SJSA1 (cell line): Measurements from ENCODE around the gene POC1A. TPM values are rescaled to one million over a fixed set of nuclear protein-coding genes. Genes with fewer than 3 reads are reported as not detected.
A peak's percentile ranks its signal among the peaks of the same experiment; 100 is the strongest.

ENCODE experiments used
- DNase-seq, 2 experiments: peaks; one replicate each; pipeline ENCODE4 v3.0.0-alpha.2; 2015 to 2020; ENCODE audit warnings: low spot score in 2 of 2, low read depth in 1 of 2
- H3K27ac ChIP-seq: fragments of 250-450 bp; sonication (Bioruptor Pico); 2 replicates; pipeline ENCODE4 v1.5.1; 2020; ENCODE audit warnings: mild to moderate bottlenecking, moderate library complexity
- H3K27me3 ChIP-seq: fragments of 250-450 bp; sonication (Bioruptor Pico); replicated peaks from 2 replicates; pipeline ENCODE4 v1.5.1; 2020; ENCODE audit warnings: mild to moderate bottlenecking, moderate library complexity
- H3K36me3 ChIP-seq: fragments of 250-450 bp; sonication (Bioruptor Pico); 2 replicates; pipeline ENCODE4 v1.5.1; 2020; ENCODE audit warnings: mild to moderate bottlenecking
- H3K4me1 ChIP-seq: fragments of 250-450 bp; sonication (Bioruptor Pico); replicated peaks from 2 replicates; pipeline ENCODE4 v1.6.1; 2021; ENCODE audit warnings: mild to moderate bottlenecking
- H3K4me3 ChIP-seq: fragments of 250-450 bp; sonication (Bioruptor Pico); 2 replicates; pipeline ENCODE4 v1.5.1; 2020; ENCODE audit warnings: mild to moderate bottlenecking
- H3K9me3 ChIP-seq: fragments of 250-450 bp; sonication (Bioruptor Pico); replicated peaks from 2 replicates; pipeline ENCODE4 v1.5.1; 2020; ENCODE audit warnings: mild to moderate bottlenecking
- total RNA-seq: library from RNA; depleted of rRNA; stranded (reverse); fragments of >200 nt; shearing (Covaris generic); gene quantifications from 2 replicates; pipeline ENCODE4 v1.2.3, GENCODE V29; 2014

Gene POC1A
- total RNA-seq, 1 experiment from 2014 or later = 14.2 TPM

DNA sequence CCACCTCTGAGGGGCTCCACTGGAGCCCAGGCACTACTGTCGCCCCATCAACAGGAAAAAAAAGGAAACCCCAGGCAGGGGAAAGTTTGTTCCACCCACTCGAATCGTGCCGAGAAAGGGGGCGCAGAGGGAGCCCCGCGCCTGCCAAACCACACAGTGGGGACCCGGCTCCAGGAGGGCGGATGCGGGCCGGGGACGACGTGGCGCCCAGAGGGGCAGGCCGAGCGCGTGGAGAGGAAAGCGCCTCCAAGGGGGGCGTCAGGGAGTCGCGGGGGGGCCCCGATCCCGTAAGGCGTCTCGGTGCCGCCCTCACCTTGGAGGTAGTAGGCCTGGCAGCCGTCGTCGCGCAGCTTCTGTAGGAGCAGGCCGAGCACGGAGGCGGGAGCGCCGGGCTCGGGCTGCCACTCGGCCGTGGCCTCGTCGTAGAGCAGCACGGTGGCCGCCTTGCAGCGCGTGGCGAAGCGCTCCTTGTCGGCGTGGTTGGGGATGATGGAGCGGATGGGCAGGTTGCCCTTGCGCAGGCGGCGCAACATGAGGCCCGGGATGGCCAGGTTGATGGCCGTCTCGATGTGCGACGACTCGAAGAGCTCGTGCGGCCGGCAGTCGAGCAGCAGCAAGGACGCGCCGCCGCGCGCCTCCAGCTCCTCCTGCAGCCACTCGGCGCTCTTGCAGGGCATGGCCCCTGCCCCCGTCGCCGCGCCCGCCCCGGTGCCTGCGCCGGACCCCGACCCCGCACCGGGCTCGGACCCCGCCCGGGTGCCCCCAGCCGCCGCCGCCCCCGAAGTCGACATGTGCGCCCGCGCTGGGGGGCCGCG is 98.5 kb downstream of the POC1A start:
- Histone ChIP-seq H3K27ac (peak overlapping the region; percentile 33), H3K36me3 (peaks cover 42% of the 10 kb centered on the region), H3K9me3 (no peaks in the 10 kb centered on the region), H3K4me3 (peak overlapping the region; percentile 79), H3K27me3 (no peaks in the 10 kb centered on the region), H3K4me1 (peaks cover 49% of the 10 kb centered on the region)
- DNase-seq = peak in 1 of 2 experiments; percentile 52

DNA sequence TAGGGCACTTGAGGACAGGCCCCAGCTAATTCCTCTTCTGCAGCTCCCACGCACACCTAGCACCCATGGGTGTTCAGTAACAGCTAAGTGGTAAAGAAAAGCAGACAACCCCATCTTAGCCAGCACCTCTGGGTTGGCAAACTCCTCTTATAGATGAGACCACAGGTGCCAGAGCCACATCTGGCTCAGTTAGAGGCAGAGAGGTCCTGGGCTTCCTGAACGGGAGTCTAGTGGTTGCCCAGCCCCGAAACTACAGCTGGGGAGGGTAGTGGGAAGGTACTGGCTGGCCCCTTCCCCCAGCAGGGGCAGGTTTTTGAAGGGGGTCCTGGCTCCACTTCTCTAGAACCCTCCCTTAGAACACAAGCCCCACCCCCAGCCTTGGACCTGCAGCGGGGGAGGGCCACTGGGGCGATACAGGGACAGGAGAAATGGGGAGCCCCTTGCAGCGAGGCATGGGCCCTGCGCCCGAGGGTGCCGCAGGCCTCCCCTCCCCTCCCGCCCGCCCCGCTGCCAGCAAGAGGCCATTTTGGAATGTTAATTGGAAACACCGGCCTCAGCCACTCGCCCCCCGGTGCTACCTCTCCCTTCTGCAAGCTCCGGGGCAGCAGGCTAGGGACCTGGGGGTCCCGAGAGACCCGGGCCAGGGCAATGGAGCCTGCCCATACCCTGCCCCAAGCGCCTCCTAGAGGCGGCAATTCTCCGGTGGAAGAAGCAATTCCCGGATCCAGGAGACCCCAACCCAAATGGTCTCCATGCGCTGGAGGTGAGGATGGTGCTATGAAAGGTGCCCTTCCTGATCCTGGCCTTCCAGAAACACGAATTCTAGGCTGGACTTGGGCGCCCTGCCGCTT is 99.3 kb downstream of the POC1A start:
- H3K4me3 ChIP-seq = peak overlapping the region; percentile 79
- no peaks in the 10 kb centered on the region for H3K9me3 ChIP-seq
- peak overlapping the region; percentile 33 for H3K27ac ChIP-seq
- H3K36me3 ChIP-seq = peaks cover 49% of the 10 kb centered on the region
- DNase-seq = no peak
- peaks cover 49% of the 10 kb centered on the region for H3K4me1 ChIP-seq
- no peaks in the 10 kb centered on the region for H3K27me3 ChIP-seq

DNA sequence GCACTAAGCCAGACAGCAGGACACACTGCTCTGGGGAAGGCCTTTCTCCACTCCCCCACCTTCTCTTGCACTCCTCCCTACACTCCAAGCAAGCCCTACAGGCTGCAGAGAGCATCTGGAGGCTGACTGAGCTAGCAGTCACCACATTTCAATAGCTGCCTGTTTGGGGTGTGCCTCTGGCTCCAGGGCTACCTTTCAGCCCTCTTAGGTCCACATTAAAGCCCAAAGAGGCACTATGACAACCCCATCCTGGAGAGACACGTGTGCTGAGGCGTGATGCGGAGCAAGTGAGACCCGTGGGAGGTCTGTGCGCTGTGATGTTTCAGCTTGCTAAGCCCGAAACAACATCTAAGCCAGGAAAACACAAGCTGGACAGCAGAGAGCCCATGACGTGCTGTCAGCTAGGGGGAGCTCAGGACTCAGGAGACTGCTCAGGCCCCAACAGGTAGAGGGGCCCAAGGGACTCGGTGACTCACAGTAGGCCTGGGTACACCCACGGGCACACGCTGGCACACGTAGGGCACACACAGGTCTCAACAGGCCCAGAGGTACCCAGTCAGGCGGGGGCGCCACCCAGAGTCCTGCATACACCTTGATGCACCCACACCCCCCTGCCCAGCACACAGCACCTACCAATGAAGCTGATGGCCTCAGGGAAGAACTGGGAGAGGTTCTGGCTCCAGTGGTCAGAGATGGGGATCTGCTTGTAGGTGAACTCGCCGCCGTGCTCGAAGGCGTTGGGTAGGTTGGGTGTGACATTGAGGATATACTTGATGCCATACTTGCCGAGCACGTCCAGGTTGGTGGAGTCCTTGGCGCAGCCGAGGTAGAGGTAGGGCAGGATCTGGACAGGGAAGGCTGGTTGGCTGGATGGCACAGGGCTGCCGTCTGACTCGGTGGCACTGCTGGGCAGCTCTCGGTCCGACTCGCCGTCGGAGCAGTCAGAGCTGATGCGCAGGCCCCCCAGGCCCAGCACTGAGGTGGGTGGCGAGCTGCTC is 100.6 kb downstream of the POC1A start:
- no peaks in the 10 kb centered on the region for H3K27me3 ChIP-seq
- no peaks in the 10 kb centered on the region for H3K9me3 ChIP-seq
- peaks cover 49% of the 10 kb centered on the region for H3K4me1 ChIP-seq
- no peak overlapping the region for H3K4me3 ChIP-seq
- no peak for DNase-seq
- H3K36me3 ChIP-seq = peaks cover 60% of the 10 kb centered on the region
- no peak overlapping the region for H3K27ac ChIP-seq

DNA sequence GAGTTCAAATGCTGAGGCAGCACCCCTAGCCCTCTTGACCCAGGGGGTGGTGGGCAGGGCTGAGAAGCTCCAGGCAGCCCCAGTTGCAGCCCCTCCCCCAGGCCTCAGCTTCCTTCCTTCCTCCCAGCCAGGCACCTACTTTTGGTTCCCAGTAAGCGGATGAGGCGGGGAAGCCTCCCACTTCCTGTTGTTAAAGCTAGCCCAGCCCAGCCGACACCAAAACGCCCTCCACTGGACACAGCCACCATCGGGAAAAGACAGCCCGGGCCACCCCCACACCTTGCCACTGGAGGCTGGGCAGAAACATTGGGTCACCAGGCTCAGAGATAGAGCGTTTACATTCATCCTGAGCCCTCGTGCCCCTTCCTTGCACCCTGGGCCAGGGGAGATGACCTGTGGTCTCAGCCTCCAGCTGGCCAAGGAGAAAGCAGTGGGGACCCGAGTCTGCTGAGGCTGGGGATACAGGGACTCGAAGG is 101.4 kb downstream of the POC1A start:
- Histone ChIP-seq H3K27me3 (no peaks in the 10 kb centered on the region), H3K9me3 (no peaks in the 10 kb centered on the region), H3K36me3 (peaks cover 60% of the 10 kb centered on the region), H3K27ac (peak overlapping the region; percentile 61), H3K4me1 (peaks cover 55% of the 10 kb centered on the region), H3K4me3 (no peak overlapping the region)
- peak; percentile 69 to 85 for DNase-seq

DNA sequence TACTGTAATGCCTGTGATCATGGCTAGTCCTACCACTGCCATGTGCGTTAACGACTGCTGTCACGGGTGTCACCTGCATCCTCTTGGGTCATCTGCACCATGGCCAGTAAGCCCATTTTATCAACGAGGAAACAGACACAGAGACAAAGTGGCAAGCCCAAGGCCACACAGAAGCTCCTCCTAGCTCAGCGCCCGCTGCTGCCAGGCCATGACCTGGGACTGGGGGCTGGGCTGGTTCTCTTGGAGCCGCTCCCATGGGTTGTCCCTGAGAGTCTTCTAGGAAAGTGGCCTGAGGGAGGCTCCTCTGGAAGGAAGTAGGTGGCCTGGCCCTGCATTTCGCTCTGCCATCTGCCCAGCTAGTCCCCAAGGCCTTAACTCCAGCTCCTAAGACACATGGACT is 102.8 kb downstream of the POC1A start:
- no peak overlapping the region for H3K27ac ChIP-seq
- H3K4me1 ChIP-seq = peaks cover 58% of the 10 kb centered on the region
- no peaks in the 10 kb centered on the region for H3K27me3 ChIP-seq
- no peak overlapping the region for H3K4me3 ChIP-seq
- peaks cover 62% of the 10 kb centered on the region for H3K36me3 ChIP-seq
- H3K9me3 ChIP-seq = no peaks in the 10 kb centered on the region
- no peak for DNase-seq

DNA sequence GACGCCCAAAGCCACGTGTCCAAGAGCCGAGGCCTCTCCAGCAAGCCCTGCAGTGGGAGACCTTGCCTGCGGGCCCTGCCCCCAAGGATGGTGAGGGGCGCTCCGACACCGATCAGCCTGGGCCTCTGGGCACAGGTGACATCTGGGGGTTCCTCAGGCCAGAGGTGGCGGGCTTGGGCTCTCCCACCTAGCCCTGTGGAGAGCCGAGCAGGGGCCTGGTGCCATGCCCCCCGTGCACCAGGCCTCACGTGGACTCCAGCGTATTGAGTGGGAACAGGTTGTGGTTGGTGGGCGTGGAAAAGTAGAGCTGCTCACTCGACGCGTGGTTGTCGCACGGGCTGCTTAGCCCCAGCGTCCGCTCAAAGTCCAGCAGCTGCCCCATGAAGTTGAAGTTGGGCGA is 103.7 kb downstream of the POC1A start:
- Histone ChIP-seq H3K9me3 (no peaks in the 10 kb centered on the region), H3K27ac (no peak overlapping the region), H3K36me3 (peaks cover 59% of the 10 kb centered on the region), H3K27me3 (no peaks in the 10 kb centered on the region), H3K4me3 (no peak overlapping the region), H3K4me1 (peaks cover 63% of the 10 kb centered on the region)
- DNase-seq = no peak

DNA sequence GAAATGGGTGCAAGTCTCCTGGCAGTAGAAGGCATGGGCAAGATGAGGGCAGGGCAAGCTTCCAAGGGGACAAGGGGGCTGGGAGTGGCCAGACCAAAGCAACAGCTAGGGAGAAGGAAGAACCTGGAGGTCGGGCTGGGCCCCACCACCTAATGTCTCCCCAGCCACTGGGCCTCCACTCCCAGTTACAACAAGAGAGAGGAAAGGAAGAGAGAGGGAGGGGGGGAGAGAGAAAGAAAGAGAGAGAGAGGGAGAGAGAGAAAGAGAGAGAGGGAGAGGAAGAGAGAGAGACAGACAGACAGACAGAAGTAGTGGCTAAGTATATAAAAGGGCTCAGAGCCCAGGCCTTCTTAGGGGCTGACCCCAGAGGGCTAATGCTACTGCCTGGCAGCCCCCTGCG is 104.7 kb downstream of the POC1A start:
- H3K4me1 ChIP-seq = peaks cover 64% of the 10 kb centered on the region
- no peak for DNase-seq
- no peak overlapping the region for H3K27ac ChIP-seq

DNA sequence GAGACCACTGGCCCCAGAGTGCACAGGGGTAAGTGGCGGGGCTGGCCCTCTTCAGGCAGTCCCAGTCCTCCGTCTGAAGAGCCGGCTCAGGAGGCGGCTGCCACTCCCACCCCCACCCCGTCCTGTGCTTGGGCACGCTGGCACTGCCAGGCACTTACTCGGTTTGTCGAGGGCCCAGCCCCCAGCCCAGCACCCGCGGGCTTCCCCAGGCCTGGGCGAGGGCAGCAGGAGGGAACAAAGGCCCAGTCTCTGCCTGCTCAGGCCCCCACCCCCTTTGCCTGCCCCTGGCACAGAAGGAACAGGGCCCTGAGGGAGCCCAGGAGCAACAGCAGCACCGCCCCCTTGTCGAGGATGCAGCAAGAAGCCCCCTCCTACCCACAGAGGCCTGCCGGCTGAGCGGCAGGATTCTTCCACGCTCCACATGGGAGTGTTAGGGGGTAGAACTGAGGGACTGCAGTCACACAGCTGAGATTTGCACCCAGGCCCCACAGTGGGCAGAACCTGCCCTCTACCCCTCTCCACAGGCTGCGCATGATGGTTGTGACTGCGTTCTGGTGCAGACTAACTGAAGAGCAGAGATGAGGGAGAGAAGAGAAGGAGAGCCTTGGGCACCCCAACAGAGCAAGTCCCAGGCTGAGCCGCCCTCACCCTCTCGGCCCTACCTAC is 106.8 kb downstream of the POC1A start:
- no peak for DNase-seq
- Histone ChIP-seq H3K36me3 (peaks cover 38% of the 10 kb centered on the region), H3K9me3 (no peaks in the 10 kb centered on the region), H3K4me3 (no peak overlapping the region), H3K27ac (peak overlapping the region; percentile 96), H3K4me1 (peaks cover 43% of the 10 kb centered on the region), H3K27me3 (no peaks in the 10 kb centered on the region)

More for the DNA sequence above, 104.7 kb downstream of the POC1A start:
- no peaks in the 10 kb centered on the region for H3K9me3 ChIP-seq
- H3K27me3 ChIP-seq = no peaks in the 10 kb centered on the region
- H3K36me3 ChIP-seq = peaks cover 57% of the 10 kb centered on the region
- H3K4me3 ChIP-seq = no peak overlapping the region

DNA sequence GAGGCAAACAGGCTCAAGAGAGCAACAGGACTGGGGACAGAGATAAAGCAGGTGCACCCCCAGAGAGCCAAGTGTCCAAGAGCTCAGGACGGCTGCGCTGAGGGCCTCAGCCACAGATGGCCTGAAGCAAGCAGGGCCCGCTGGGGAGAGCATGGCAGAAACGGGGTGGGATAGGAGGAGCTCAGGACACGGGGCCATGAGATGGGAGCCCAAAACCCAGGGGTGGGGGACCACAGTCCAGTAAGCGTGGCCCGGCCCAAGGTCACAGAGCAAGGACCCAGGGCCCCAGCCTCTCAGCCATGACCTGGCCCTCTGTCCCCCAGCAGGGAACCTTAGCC is 107.4 kb downstream of the POC1A start:
- no peak overlapping the region for H3K4me3 ChIP-seq
- peaks cover 32% of the 10 kb centered on the region for H3K36me3 ChIP-seq
- no peaks in the 10 kb centered on the region for H3K9me3 ChIP-seq
- H3K27ac ChIP-seq = peak overlapping the region; percentile 96
- no peak for DNase-seq
- peaks cover 38% of the 10 kb centered on the region for H3K4me1 ChIP-seq
- H3K27me3 ChIP-seq = no peaks in the 10 kb centered on the region

DNA sequence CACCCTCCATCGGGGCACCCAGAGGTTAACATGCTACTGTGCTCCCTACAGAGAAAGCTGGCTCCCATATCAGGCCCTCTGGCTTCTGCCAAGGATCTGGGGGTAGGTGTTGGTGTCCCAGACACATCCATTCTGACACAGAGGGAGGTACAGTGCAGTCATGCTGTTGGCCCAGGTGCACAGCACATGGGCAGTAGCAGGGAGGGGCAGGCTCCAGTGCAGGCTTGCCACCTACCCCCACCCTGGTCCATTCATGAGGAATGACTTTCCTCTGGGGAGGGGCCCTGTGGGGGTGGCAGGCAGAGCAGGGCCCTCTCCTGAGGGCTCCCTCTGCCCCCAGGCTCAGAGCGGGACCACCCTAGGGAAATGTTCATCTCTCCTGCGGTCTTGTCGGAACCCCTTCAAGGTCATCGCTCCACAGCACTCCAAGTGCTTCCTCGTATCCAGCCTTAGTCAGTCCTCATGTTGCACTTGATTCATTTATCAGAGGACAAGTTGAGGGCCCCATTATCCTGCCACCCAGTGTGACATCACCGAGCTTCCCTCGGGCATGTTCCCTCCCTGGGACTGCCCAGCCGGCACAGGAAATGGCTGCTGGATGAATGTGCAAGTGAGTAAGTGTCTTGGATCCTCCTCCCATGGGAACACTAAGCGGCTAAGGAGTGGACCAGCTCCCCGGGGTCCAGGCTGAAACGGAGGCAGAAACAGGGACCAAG is 107.9 kb downstream of the POC1A start:
- Histone ChIP-seq H3K4me3 (no peak overlapping the region), H3K27me3 (no peaks in the 10 kb centered on the region), H3K27ac (peak overlapping the region; percentile 96), H3K4me1 (peaks cover 38% of the 10 kb centered on the region), H3K9me3 (no peaks in the 10 kb centered on the region), H3K36me3 (peaks cover 27% of the 10 kb centered on the region)
- peak; percentile 90 to 95 for DNase-seq

DNA sequence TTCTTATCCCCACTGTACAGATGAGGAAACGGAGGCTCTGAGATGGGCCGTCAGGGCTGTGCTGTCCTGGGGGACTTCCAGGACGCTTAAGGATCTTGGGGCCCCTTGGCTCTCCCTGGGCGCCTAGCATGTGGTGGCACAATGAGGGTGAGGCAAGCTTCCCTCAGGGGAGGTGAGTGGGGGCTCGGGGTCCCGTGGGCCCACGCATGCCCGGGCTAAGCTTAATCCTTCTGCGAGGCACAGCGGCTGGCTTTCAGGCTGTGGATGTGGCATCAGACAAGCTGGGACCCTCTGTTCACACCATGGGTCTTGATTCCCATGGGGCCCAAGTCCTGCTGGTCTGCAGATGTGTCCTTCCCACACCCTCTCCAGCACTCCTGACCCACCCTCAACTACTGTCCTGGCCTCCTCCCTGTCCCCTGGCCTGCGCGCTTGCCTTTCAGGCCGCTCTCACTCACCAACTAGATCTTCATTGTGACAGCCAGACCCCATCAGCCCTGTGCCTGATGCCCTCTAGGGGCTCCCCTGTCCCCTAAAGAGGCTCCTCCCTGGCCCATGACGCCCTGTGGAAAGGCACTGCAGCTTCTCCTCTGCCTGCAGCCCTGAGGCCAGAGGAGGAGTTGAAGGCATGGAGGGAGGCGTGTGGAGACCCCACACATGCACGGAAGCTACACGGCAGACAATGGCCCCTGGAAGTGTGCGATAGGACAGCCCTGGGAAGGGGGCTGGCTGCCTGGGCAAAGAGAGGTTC is 109.2 kb downstream of the POC1A start:
- Histone ChIP-seq H3K9me3 (no peaks in the 10 kb centered on the region), H3K4me1 (peaks cover 38% of the 10 kb centered on the region), H3K27ac (peak overlapping the region; percentile 96), H3K4me3 (no peak overlapping the region), H3K27me3 (no peaks in the 10 kb centered on the region), H3K36me3 (peaks cover 15% of the 10 kb centered on the region)
- DNase-seq = no peak

DNA sequence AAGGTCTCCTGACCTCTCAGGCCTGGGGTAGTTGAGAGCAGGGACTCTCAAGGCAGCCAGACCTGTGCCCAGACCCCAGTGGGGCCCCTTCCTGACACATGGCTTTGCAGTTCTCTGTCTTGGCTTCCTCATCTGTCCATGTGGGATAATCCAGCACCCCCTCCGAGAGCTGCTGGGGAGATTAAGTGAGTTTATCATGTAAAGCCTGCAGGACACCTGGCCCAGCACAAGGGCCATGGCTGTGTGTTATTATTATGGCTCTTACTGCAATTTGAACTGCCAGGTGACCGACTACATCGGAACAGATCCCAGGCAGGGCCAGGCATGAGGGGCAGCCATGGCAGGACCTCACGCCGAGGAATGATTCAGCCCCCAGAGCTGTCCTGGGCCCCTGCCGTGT is 110.5 kb downstream of the POC1A start:
- no peak for DNase-seq
- peaks cover 3% of the 10 kb centered on the region; the same call in 1 of the 2 replicates for H3K36me3 ChIP-seq
- H3K27me3 ChIP-seq = no peaks in the 10 kb centered on the region
- H3K9me3 ChIP-seq = no peaks in the 10 kb centered on the region
- H3K4me1 ChIP-seq = peaks cover 41% of the 10 kb centered on the region
- no peak overlapping the region for H3K4me3 ChIP-seq
- no peak overlapping the region for H3K27ac ChIP-seq
